Stimulated activated CD8-positive, alpha-beta memory T cell treated with anti-CD3 and anti-CD28 coated beads, Interleukin-7, amount 100 ng/mL, for 24 hours (primary cell): ENCODE measurements around the gene COL8A2.

ENCODE experiments used
- DNase-seq: peaks from one replicate; pipeline ENCODE4 v3.0.0-alpha.2; 2020; ENCODE audit warnings: low read depth

Gene COL8A2

DNA sequence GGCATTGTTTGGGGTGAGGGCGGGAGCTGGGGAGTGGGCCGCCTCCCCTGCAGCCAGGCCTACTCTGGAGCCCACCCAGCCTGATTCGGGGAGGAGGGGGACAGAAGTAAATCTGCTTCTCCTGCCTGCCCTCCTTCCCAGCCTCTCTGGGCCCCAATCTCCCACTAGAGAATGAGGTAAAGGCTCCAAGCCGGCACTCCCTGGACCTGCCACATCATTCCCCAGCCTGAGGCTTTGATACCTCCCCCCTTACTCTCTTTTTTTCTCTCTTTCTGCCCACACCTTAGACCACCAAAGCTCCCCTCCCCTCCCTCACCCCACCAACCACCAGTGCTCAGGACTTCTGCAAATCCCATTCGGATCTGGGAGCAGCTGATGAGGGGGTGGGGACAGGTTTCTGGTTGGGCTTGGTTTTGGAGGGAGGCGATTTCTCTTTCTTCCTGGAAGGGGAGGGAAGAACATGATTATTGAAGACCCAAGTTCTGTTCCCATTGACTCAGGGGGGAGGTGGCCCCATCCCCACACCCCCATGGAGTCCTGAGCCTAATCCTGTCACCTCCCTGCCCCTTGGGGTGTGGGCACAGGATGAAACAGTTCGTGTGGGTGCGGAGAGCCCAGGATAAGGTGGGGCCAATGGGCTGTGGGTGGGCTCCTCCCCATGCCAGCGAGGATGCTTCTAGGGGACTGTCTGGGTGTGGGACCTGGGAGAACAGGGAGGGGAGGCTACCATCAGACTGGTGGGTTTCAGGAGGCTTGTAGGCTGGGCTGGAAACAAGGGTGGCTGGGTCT is 32.3 kb upstream of the COL8A2 start:
- no peak for DNase-seq

DNA sequence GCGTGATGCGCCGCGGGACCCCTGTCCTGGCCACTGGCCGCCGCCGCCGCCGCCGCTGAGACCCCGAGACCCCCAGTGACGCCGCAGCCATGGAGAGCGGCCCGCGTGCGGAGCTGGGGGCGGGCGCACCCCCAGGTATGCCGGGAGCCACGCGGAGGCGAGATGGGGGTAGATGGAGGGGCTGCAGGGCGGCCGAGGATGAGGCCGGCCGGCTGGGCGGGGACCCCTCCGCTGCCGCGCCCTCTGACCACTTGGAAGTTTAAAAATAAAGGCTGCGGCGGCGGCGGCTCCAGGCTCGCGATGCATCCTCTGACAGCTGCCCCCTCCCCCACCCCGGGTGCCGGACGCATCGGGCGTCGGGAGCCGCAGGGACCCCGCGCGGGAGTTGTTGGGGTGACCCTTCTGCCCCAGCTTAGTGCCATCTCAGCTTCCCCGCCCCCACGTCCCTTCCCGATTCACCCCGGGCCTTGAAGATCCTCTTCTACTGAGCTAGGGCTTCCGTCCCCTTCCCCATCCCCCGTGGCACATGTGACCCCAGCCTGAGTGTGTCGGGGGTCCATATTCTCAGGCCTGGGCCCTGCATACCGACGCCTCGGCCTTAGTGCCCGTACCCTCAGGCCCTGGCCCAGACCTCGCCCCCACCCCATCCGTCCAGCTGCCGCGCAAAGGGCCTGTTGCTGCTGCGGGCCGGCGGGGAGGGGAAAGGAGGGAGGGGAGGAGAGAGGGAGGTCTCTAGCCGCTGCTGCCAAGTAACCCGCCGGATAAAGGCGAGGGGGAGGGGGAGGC is 31.5 kb upstream of the COL8A2 start:
- DNase-seq: no peak

DNA sequence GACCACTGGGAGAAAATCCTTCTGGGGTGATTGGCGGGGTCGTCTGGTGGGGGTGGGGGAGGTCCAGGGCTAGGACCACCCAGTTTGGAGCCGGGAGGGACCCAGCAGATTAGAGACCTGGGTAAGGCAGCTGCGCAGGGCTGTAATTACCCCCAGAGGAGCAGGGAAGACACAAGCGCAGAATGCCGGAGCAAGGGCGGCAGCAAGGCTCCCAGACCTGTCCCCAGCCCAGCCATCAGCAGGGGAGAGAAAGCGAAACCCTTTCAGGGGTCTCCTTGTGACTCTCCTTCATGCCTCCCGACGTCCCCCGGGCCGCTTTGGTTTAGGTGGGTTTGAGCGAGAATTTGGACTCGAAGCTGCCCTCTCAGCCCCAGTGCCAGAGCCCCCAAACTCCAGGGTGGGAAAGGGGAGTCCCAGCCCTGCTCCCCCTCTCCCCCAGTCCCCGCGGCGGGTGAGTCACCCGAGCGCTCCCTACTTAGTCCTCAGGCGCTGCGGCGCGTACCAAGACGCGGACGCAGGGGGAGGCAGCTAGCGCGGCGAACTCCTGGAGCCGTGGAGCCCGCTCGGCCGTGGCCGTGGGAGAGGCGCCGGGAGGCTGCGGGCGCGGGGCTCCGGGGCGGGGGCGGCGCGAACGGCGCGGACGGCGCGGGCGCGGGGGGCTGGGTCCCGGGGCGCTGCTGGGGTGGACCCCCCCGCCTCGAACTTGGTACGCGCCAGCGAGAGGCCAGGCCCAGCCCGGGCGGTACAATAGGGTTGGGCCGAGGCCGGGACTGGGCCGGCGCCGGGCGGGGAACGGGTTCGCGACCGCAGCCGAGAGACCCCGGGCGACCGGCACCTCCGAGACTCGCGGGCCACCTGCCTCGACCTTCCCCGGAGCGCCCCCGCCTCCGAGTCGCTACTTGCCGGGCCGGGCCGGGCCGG is 30.6 kb upstream of the COL8A2 start, which contains the start of gene MAP7D1:
TSS of gene MAP7D1 (plus strand) at position 753 of the 921 bp plus-strand sequence. CDS start 258 bp downstream, outside the sequence.
- peak; percentile 62 for DNase-seq

DNA sequence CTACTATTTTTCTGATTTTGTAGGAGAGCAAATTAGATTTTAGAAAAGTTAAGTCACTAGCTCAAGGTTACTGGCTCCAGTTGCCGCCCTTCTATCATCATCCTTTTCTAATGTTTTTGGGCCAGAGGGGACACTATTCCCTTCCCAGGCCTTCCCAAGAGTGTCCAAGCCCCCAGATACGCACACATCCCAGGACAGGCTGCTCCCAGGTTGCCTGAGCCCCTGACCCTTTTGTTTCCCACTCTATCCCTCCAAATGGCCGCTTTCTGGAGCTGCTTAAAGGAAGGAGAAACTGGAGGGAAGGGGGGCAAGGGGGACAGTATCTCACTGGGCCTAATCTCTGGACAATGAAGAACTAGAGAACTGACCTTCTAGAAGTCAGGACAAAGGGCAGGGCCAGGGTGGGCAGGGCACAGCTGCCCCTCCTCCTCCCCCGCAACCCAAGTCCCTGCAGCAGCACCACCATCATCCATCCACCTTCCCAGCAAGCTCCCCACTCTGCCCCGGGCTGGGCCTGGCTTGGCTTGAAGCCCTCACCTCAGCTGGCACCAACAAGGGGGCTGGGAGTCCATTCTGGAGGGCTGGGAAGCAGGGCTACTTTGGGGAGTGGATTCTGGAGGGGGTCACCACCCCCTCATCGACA is 29.9 kb upstream of the COL8A2 start:
- DNase-seq: no peak

DNA sequence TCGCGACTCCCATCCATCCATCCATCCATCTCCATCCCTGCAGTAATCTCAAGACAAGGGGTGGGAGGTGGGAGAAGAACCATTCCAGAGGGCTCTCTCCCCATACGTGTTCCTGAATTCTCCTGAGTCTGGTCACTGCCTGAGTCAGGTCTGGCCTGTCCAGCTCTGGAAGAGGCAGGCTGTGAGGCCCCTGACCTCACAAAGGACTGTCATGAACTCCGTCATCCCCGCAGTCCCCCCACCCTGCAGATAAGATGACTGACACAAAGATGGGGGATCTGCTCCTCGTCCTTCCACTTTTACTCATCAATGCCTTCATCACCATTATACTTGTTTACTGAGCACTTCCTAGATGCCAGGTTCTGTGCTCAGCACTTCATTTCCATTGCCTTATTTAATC is 29.3 kb upstream of the COL8A2 start:
- no peak for DNase-seq

DNA sequence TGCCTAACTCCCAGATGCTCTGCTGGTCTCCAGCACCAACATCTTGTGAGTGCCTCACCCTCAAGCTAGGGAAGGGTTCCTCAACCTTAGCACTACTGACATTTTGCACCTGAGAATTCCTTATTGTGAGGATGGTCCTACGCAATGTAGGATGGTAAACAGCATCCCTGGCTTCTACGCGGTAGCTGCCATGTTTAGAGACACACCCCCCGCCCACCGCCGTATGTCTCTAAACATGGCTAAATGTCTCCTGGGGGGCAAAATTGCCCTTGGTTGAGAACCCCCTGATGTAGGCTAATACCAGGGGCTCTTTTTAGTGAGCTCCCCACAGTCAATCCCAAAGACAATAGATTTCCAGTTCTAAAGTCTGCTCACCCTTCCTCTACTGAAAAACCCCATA is 28.5 kb upstream of the COL8A2 start:
- no peak for DNase-seq

DNA sequence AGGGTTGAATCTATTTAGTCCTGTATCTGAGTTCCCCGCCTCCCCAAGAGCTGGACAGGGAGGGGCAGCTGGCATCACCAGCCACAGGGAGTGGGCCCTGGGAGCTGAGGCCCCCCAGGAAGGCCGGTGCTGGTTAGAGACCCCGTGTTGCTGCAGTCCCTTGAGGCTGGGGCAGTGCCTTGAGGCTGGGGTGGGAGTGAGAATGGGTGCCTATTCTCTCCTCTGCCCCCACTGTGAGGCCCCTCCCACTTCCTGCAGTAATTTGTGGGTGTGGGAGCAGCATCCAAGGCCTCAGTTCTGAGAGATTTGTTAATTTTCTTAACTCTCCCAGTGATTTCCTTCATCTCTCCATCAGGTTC is 26.8 kb upstream of the COL8A2 start:
- no peak for DNase-seq

DNA sequence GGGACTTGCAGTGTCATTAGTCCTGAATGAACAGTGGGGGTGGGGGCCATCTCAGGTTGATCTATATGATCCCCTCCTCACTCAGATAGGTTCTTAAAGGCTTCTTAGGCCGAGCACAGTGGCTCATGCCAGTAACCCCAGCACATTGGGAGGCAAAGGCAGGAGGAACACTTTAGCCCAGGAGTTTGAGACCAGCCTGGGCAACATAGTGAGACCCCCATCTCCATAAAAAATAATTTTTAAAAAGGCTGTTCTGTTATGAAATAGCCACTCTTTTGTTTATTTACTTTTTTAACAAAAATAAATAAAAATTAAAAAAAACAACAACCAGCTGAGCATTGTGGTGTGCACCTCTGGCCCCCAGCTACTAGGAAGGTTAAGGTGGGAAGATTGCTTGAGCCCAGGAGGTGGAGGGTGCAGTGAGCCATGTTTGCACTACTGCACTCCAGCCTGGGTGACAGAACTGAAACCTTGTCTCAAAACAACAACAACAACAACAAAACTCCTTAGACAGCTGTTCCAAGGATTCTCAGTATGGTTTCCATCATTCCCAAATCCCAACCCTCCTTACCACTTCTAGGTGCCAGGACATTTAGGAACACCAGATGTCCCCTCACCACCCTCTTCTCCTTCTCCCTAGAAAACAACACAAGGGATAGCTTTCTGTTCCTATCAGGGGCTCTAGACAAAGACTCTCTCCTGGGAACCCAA is 26.3 kb upstream of the COL8A2 start:
- DNase-seq: no peak

DNA sequence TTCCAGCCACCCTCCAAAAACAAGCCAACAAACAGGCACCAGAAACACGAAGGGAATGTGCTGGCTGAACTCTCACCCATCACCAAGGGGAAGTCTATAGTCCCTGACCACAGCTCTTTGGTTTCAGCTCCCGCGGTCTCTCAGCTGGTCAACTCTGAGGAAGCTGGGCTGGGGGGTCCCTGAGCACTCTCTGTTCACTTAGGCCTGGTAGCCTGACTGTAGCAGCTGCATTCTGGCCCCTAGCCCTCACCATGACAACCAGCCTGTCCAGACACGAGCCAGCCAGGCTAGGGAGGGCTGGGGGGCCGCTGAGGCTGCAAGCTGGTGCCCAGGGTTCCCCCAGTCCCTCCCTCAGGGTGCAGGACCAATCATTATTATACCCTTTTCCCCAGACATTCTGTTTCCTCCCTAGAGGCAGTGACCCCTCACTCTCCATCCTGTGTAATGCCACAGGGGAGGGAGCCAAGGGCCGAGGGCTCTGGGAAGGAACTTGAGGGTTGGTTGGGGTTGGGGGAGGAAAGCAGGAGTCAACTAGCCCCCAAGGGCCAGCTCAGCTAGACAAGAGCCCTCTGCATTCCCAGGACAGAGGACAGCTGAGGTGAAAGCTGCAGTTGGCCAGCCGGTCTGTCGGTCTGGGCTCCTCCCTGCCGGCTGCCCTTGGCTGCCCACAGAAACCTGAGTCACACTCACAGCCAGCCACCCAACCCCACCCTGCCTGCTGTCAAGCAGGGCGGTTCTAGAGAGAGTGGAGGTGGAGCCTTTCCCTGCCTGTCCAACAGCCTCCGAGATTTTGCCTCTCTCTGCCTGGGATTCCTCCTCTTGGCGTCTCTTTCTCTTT is 25.5 kb upstream of the COL8A2 start:
- no peak for DNase-seq

DNA sequence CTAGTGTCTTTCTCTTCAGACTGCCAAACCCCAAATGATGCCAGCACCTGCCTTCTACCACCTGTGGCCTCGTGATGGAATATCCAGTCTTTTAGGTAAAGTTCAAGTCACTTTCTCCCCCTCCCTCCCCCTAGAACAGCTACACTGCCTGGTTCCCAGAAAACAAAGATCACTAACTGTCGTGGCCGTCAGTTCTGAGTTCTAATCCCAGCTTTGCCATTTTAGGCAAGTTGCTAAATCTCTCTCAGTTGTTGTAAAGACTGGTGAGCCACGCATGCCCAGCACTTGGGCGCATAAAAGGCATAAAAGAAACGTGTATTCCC is 24.9 kb upstream of the COL8A2 start:
- no peak for DNase-seq

DNA sequence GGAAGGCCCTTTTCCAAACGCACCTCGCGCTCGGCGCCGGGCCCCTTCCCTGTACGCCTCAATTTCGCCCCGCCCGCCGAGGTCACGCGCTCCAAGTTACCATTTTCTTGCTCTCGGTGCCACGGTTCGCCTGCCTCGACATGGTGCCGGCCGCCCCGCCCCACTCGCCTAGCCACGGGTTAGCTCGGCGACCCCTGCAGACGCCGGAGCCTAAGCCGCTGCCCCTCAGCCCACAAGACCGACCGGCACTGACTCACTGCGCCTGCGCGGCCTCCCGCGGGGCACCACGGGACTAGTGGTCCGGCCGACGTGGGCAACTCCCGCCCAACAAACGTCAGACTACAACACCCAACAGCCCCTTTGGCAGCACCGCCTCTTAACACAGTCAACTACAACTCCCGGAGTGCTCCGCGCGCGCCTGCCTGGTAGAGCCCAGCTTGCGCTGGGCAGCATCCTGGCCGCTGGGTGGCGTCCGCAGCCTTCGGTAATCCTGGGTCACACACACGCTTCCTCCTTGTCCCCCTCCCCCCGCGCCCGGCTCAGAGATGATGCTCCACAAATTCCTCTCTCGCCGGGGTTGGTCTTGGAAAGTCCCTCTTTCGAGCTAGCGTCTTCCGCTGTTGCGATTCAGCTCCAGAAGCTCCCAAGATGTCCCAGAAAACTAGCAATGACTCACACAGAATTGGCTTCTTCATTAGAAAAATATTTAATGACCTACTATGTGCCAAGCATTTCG is 24.4 kb upstream of the COL8A2 start, which contains the start of gene TRAPPC3:
TSS of gene TRAPPC3 (minus strand) at position 250 of the 736 bp plus-strand sequence. CDS start at position 142, 108 bp downstream.
- DNase-seq: peak; percentile 99

DNA sequence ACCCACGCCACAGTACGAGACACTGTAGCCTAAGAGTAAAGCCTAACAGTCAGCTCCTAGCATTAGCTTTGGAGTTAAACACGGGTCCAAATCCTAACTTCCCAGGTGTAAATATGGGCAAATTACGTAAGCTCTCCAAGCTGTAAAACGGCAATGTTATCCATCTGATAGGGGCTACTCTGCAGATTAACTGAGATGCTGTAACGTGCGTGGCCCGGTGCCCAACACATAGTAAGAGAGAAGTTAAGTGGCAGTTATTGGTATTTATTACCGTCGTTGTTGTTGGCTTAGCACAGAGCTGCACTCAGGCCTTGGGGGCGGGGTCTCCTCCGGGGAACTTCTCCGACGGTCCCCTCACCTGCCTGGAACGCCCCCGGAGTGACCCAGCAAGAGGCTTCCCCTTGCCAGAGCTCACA is 23.8 kb upstream of the COL8A2 start:
- DNase-seq: no peak

DNA sequence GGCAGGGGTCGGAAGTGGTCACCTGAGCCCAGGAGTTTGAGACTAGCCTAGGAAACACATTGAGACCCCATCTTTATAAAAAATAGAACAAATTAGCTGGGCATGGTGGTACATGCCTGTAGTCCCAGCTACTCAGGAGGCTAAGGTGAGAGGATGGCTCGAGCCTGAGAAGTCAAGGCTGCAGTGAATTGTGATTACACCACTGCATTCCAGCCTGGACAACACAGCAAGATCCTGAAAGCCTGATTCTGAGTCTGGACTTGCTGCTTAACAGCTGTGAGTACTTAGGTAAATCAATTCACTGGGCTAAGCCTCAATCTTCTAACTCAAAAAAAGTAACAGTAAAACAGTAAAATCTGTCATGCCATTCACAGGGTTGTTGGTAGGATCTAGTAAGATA is 19.4 kb upstream of the COL8A2 start:
- no peak for DNase-seq

DNA sequence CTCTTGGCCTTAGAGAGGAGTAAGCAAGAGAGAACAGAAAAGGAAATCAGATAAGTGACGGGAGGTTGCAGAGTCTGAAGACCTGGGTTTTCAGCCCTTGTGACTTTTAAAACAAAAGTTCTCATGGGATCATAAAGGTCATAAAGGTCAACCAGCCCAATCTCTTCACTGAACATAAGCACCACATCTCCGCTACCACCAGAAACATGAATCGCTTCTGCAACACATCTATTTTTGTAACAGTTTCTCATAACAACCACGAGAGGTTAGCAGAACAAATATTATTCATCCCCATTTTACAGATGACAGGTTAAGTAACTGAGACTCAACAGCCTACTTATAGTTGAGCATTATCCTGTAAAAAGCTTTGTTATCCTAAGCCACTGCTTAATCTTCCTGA is 18.4 kb upstream of the COL8A2 start:
- DNase-seq: no peak

DNA sequence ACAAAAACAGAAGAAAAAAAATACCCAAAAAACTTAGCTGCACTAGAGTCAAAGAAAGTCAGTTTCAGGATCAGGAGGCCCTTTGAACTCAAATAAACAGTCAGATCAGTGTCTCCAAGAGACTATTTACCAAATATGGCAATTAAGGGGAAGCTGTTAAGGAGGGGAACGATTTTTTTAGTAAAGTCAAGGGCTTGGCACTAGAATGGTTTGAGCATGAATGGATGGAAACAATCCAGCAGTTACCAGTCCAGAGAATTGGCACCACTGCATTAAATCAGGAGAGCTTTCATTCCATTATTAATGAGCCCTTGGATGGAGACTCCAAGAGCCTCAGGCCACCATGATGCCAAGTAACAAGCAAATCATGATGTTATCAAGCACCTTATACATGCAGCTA is 17.1 kb upstream of the COL8A2 start:
- DNase-seq: no peak

DNA sequence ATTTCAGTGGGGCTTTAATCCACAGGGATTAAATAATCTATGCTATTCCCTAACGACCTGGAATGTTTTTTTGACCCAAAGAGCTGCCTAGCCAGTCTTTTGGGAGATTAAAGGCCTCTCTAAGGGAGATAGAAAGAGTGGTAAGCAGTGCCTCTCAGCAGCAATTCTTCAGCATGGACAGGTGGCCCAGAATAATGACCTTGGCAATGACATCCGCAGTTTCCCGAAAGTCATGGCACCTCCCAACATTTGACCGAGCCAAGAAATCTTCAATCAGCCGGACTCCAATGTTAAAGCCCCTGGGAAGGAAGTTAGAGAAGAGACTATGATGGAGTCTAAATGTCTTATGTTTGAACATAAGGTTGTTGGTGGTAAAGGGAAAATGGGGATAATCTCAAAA is 14.5 kb upstream of the COL8A2 start:
- no peak for DNase-seq

DNA sequence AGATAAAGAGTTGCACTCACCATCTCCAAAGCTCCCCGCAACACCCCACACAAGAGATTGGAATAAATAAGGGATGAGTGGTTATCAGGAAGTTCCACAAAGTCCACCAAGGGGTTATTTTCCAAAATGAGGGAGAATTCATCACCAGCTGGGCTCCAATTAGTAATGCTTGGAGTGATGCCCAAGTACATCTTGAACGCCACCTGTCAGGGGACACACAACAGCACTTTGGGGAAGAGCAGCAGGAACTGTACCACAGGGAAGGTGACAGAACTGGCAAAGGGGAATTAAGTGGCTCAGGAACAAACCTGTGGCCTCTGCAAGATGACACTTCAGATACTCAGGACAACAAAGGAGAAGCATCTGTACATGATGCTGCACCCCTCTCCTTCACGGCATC is 12.8 kb upstream of the COL8A2 start:
- no peak for DNase-seq

DNA sequence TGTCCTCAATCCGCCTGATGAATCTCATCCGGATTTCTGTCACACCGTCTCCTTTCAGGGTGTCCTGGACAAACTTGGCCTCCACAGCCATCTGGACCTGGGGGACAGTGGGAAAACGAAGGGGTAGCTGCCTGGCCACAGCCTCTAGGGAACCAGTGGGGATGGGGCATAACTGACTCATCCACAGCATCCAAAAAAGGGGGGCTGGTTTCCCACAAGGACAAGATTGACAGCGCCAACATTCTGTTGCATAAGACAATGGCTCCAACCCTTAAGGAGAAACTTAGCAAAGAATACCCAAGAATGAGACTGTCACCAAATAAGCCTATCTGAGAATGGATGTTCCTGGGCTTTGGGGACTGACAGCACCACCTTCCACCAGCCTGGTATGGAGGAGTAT is 12.2 kb upstream of the COL8A2 start:
- DNase-seq: no peak

DNA sequence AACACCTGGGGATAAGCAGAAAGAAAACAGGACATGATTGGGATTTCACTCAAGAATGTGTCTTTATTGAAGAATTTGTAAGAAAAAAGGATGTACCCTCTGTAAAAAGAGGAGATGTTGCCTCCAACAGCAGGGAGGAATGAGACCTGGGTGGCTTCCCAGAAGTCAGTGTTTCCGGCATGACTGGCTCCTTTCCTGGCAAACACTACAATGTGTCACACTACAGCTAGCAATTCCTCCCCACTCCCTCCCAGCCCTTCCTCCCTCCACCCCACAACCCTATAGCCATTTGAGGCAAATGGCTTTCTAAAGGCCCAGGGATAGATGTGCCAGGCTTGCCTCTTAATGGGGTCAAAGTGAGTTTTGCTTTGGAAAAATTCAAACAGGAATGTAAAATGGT is 11.5 kb upstream of the COL8A2 start:
- no peak for DNase-seq

DNA sequence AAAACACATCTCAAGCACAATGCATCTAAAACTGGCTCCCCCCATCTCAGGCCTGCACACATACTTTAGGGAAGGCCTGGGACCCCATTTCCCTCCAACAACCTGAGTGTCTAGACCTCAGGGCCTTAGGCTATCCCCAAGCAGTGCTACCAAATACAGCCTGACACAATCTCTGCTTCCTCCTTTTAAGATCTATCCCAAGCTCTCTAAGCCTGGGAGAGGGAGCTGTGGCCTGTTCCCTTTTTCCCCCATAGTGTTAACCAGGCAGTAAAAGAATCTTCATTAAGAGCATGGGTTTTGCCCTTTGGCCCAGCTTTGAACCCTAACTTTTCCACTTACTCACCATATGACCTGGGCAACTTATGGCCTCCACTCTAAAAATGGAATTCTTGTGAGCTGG is 10.8 kb upstream of the COL8A2 start:
- DNase-seq: no peak
